Testis (tissue), 3 donors: ENCODE results near the gene ZFAND2B. TPM values are rescaled to one million over a fixed set of nuclear protein-coding genes. Genes with fewer than 3 reads are reported as not detected.

Experiments used
- DNase-seq: peaks from one replicate; pipeline ENCODE4 v3.0.0-alpha.2; 2019
- H3K27ac ChIP-seq, 2 donors: fragments of 200-600 bp; sonication (generic); one replicate each; pipeline ENCODE4 v1.5.1; 2019
- H3K27me3 ChIP-seq: fragments of 200-600 bp; sonication (generic); one replicate; pipeline ENCODE4 v1.5.1; 2019
- H3K36me3 ChIP-seq: fragments of 200-600 bp; sonication (generic); one replicate; pipeline ENCODE4 v1.5.1; 2017; ENCODE audit warnings: low read depth; ENCODE audit errors: missing control alignments
- H3K4me1 ChIP-seq: fragments of 200-600 bp; sonication (generic); one replicate; pipeline ENCODE4 v1.5.1; 2019
- H3K4me3 ChIP-seq, 2 donors: fragments of 200-600 bp; sonication (generic); one replicate each; pipeline ENCODE4 v1.5.1; 2017 to 2019
- H3K9me3 ChIP-seq: fragments of 200-600 bp; sonication (generic); one replicate; pipeline ENCODE4 v1.5.1; 2017
- CTCF ChIP-seq, 3 experiments: fragments of 450-650 bp in 2 of 3; fragments of 200-600 bp in 1 of 3; sonication (generic) in 1 of 3; IDR thresholded peaks; one replicate each; pipeline ENCODE4 v1.5.1; 2016 to 2019; ENCODE audit warnings: antibody characterized with exemption in 3 of 3, mild to moderate bottlenecking in 2 of 3, moderate library complexity in 1 of 3
- POLR2A ChIP-seq: fragments of 450-650 bp; IDR thresholded peaks from one replicate; pipeline ENCODE4 v1.6.1; 2017; ENCODE audit warnings: antibody characterized with exemption, mild to moderate bottlenecking, moderate library complexity
- WGBS, 2 donors: methylation state at CpG; one replicate each; pipeline ENCODE4 v1.1.5; 2018; 5-methylcytosine and 5-hydroxymethylcytosine counted together
- intact Hi-C: fragments of 100-400 bp; cut with DNase I; formaldehyde crosslinking; loops from one replicate; pipeline ENCODE4 v1.15.1; 2023; ENCODE audit warnings: low total_unique reads
- polyA plus RNA-seq: library from polyadenylated mRNA; stranded (reverse); fragments of 350-450 nt; fragmentation: Illumina TruSeq; extraction: RNeasy Lipid Tissue Mini Kit (QIAGEN cat#74804); gene quantifications from one replicate; pipeline ENCODE4 v1.2.3, GENCODE V29; 2014; ENCODE audit warnings: low read depth, low replicate concordance; ENCODE audit not compliant: insufficient read depth
- total RNA-seq, 2 donors: library from RNA; depleted of rRNA; stranded (reverse); fragments of >200 nt; gene quantifications; one replicate each; pipeline ENCODE4 v1.2.3, GENCODE V29; 2016

Gene ZFAND2B
- total and polyA plus RNA-seq, 3 donors from 2014 or later, result 27.0 to 41.3 (median 34.3) TPM

GRCh38 chr2:219229305-219230058 is 22.9 kb downstream of the ZFAND2B start, which contains the start of the genes ANKZF1 and ATG9A:
Gene ANKZF1, plus strand, starts transcription at chr2:219229806. Its CDS starts 452 bp downstream, at chr2:219230258.
Gene ATG9A, minus strand, starts transcription at chr2:219229636. Its CDS starts 1,612 bp downstream, at chr2:219228024.
- peaks cover 16% of the 10 kb centered on the region for H3K4me1 ChIP-seq
- H3K4me3 ChIP-seq, result peak within 1 kb of the TSS; percentile 85 to 87
- peak; percentile 100 for DNase-seq
- intact Hi-C loops, result no loop called here
- no peaks in the 10 kb centered on the region for H3K9me3 ChIP-seq
- WGBS, 2 donors, result 0% methylated on average over 11 to 75 of the region's 80 CpGs
- H3K27ac ChIP-seq, result peak within 1 kb of the TSS; percentile 95 to 97
- TF ChIP-seq CTCF (IDR thresholded peaks at IDR 0.05) (no peak), POLR2A (no peak)
- no peaks in the 10 kb centered on the region for H3K36me3 ChIP-seq
- H3K27me3 ChIP-seq, result no peaks in the 10 kb centered on the region

- no peaks in the 10 kb centered on the region for H3K27me3 ChIP-seq
- no peaks in the 10 kb centered on the region for H3K36me3 ChIP-seq
- peak; percentile 60 for DNase-seq
- H3K9me3 ChIP-seq, result no peaks in the 10 kb centered on the region
- intact Hi-C loops, result no loop called here
- H3K4me3 ChIP-seq, result peak overlapping the region; percentile 85 to 87
- TF ChIP-seq POLR2A, result no peak
- no peak for TF ChIP-seq CTCF (IDR thresholded peaks at IDR 0.05)
- WGBS, 2 donors, result 0% methylated on average over 11 to 24 of the region's 24 CpGs
- peaks cover 16% of the 10 kb centered on the region for H3K4me1 ChIP-seq
- peak overlapping the region; percentile 95 to 97 for H3K27ac ChIP-seq
Observed at GRCh38 chr2:219230059-219230540, 23.5 kb downstream of the ZFAND2B start.

GRCh38 chr2:219234331-219234730 is 27.7 kb downstream of the ZFAND2B start:
- Histone ChIP-seq H3K4me3 (no peak overlapping the region), H3K27ac (no peak overlapping the region), H3K27me3 (no peaks in the 10 kb centered on the region), H3K36me3 (no peaks in the 10 kb centered on the region), H3K9me3 (no peaks in the 10 kb centered on the region), H3K4me1 (peaks cover 6% of the 10 kb centered on the region)
- no peak for TF ChIP-seq CTCF (IDR thresholded peaks at IDR 0.05)
- TF ChIP-seq POLR2A, result no peak
- intact Hi-C loops, result no loop called here
- WGBS, 2 donors, result 86 to 89% methylated on average over 3 of the region's 3 CpGs
- DNase-seq, result no peak

- Histone ChIP-seq H3K27ac (no peak overlapping the region), H3K27me3 (no peaks in the 10 kb centered on the region), H3K36me3 (no peaks in the 10 kb centered on the region), H3K4me3 (peak overlapping the region; percentile 24 to 54), H3K9me3 (no peaks in the 10 kb centered on the region), H3K4me1 (peaks cover 11% of the 10 kb centered on the region)
- no peak for TF ChIP-seq CTCF (IDR thresholded peaks at IDR 0.05)
- no peak for TF ChIP-seq POLR2A
- DNase-seq, result peak; percentile 46
- intact Hi-C loops, result no loop called here
- 28 to 34% methylated on average over 17 to 28 of the region's 28 CpGs for WGBS, 2 donors
Observed at GRCh38 chr2:219243291-219243761, 36.7 kb downstream of the ZFAND2B start.
